ENCODE data around the gene SH2D4B.

SH2D4B gene

DNA sequence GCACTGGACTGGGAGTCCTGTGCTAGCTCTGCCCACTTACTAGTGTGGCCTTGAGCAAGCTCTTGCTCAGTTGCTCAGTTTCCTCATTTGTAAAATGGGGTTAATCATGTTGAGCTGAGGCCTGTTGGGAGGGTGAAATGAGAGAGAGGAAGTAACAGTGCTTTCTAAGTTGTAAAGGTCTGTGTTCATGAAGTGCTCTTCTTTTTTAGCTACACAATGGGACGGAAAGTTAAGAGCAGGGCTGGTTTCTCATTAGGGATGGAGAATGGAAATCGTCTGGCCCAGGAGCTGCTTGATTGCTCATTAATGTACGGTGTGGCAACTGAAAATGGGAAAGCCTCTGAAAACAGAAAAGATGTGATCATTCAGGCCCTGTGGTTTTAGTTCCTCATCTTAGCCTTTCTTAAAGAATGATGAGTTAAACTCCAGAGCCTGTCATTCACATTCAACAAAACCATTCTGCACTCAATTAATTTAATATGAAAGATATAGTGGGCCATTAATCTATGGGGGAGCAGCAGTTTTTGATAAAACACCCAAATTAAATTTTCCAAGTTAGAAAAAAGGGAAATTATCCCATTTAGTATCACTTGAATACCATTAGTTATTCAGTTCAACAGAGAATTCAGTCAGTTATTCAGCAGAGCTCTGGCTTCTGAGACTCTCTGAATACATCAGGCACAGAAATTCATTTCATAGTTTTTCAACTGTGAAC is 60.5 kb downstream of the SH2D4B start:
- TF ChIP-seq, protein P1, sequence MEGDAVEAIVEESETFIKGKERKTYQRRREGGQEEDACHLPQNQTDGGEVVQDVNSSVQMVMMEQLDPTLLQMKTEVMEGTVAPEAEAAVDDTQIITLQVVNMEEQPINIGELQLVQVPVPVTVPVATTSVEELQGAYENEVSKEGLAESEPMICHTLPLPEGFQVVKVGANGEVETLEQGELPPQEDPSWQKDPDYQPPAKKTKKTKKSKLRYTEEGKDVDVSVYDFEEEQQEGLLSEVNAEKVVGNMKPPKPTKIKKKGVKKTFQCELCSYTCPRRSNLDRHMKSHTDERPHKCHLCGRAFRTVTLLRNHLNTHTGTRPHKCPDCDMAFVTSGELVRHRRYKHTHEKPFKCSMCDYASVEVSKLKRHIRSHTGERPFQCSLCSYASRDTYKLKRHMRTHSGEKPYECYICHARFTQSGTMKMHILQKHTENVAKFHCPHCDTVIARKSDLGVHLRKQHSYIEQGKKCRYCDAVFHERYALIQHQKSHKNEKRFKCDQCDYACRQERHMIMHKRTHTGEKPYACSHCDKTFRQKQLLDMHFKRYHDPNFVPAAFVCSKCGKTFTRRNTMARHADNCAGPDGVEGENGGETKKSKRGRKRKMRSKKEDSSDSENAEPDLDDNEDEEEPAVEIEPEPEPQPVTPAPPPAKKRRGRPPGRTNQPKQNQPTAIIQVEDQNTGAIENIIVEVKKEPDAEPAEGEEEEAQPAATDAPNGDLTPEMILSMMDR (IDR thresholded peaks at IDR 0.05; ENCODE audit: insufficient read depth, low read depth, low read length, missing control alignments), result no peak
- DNase-seq (ENCODE audit: low read depth), result peak; percentile 54
- H3K4me3 ChIP-seq (ENCODE audit: low read depth, low read length), result no peak overlapping the region

DNA sequence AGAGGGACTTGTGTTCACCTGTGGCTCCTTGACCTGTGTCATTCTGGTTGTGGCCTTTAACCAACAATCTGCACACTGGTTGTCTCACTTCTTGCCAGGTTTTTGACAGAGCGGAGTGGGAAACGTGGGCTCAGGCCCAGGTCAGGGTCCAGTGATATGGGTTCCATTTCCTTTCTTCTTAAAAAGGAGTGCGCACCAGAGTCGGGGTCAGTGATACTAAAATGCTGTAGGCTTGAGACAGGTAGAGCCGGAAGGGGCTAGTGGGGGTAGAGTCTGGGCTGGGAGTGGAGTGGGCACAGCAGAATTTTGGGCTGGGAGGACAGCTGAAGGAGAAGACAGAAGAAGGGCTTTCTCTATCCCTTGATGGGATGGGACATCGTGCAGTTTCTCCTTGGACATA is 61.2 kb downstream of the SH2D4B start:
- no peak overlapping the region for H3K4me3 ChIP-seq (ENCODE audit: low read depth, low read length)
- TF ChIP-seq, protein P1 (IDR thresholded peaks at IDR 0.05; ENCODE audit: insufficient read depth, low read depth, low read length, missing control alignments), result no peak
- DNase-seq (ENCODE audit: low read depth), result no peak

DNA sequence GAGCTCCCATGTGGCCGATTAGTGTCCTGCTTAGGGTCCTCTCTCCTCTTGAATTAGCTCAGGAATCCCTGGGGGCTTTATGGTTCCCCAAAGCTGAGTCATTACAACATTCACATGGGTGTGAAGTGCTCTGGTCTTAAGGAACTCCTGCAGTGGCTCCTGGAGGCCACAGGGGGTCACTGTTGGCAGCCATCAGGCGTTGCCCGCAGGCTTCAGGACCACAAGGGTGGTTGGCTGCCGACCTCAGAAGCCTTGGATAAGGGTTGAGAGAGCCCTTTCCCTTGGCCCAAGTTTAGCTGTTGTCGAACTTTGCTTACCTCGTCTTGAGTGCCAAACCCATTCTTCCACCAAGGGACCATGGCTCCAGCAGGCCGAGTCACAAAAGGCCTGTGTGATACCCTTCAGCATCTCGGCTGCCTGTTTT is 61.7 kb downstream of the SH2D4B start:
- TF ChIP-seq, protein P1 (IDR thresholded peaks at IDR 0.05; ENCODE audit: insufficient read depth, low read depth, low read length, missing control alignments), result peak; percentile 90
- DNase-seq (ENCODE audit: low read depth), result peak; percentile 85
- no peak overlapping the region for H3K4me3 ChIP-seq (ENCODE audit: low read depth, low read length)

DNA sequence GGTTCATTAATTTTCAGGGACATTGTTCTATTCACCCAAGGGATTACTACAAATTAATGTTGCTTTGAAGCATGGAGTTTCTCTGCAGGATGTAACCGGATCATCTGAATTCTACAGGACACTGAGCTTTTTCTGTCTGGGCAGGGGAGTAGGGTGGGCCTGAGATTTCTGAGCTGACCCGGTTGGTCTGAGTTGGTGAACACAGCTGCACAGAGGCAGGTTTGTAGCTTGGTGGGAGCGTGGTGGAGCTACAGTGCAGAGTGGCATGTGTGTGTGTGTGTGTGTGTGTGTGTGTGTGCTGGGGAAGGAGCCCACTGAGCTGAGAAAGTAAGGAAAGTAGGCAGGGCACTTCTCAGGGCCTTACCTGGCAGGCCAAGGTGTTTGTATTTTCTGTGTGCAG is 62.6 kb downstream of the SH2D4B start:
- TF ChIP-seq, protein P1 (IDR thresholded peaks at IDR 0.05; ENCODE audit: insufficient read depth, low read depth, low read length, missing control alignments), result no peak
- DNase-seq (ENCODE audit: low read depth), result no peak
- no peak overlapping the region for H3K4me3 ChIP-seq (ENCODE audit: low read depth, low read length)

DNA sequence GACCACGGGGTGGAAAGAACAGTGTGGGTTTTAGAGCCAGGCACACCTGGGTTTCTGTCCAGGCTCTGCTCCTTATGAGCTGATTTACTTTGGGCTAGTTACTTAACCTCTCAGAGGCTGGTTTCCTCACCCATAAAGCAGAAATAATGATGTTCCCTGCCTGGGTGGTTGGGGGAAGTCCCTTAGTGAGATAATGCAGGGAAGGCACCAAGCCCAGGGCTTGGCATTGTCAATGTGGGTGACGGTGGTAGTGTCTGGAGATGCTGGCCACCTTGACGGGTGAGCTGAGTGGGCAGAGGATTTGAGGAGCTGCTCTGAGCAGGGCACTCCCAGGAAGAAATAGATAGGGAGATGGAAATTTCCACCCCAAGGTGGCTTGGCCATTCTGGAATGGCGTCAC is 65.2 kb downstream of the SH2D4B start:
- TF ChIP-seq, protein P1 (IDR thresholded peaks at IDR 0.05; ENCODE audit: insufficient read depth, low read depth, low read length, missing control alignments), result no peak
- H3K4me3 ChIP-seq (ENCODE audit: low read depth, low read length), result no peak overlapping the region
- DNase-seq (ENCODE audit: low read depth), result no peak

DNA sequence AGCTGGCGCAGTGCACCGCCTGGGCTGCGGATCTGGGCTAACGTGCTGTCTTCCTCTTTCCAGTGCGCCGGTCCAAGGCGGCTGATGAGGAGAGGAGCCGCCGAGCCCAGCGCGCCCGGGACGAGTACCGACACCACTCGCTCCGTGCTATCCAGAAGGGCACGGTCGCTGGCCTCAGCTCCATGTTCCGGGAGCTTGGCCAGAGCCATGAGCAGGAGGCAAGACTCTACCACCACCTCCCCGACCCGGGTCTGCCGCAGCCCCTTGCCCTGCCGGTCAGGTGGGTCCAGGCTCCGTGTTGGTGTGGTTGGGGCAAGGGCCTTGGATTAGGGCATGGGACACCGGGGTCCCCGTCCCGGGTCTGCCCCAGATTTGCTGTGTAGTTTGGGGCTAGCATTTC is 65.8 kb downstream of the SH2D4B start:
- H3K4me3 ChIP-seq (ENCODE audit: low read depth, low read length), result no peak overlapping the region
- TF ChIP-seq, protein P1 (IDR thresholded peaks at IDR 0.05; ENCODE audit: insufficient read depth, low read depth, low read length, missing control alignments), result no peak
- DNase-seq (ENCODE audit: low read depth), result no peak

DNA sequence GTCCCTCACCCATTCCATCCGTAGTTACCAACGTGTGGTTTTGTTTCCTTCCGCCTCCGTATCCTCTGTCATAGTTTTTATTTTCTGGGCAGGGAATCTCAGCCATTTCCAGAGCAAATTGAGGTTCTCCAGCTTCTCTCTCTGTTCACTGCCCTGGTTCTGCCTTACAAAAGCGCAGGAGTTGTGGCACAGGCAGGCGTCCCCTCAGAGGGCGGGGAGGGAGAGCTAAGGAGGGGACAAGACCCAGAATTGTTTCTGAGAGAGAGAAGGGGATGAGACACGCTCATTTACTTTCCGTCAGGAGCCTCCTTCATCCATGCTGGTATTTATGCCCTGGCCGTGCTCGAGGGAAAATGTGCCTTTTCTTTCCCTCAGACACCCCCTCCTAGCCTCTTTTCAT is 71.0 kb downstream of the SH2D4B start:
- no peak for DNase-seq (ENCODE audit: low read depth)

More for the DNA sequence above, 71.0 kb downstream of the SH2D4B start:
- no peak overlapping the region for H3K4me3 ChIP-seq (ENCODE audit: low read depth, low read length)
- TF ChIP-seq, protein P1 (IDR thresholded peaks at IDR 0.05; ENCODE audit: insufficient read depth, low read depth, low read length, missing control alignments), result no peak

Data from GM12865 (cell line).